Panc1 (cell line): ENCODE results near the gene USP6NL. TPM values are rescaled to one million over a fixed set of nuclear protein-coding genes. Genes with fewer than 3 reads are reported as not detected.

Experiments
- ATAC-seq: fragments of 200-7000 bp; cut with Tn5 transposase; 2 replicates; pipeline ENCODE4 v1.9.1; 2020; ENCODE audit warnings: mild to moderate bottlenecking, moderate library complexity
- BruUV-seq: library from RNA; stranded (reverse); fragments of 400-500 nt; replicated peaks from 2 replicates; lab custom pipeline; 2021; lab: Mats Ljungman, UMichigan
- CTCF ChIA-PET: fragments of 300-600 bp; sonication (Branson Sonifier 250); formaldehyde crosslinking; loops from one replicate; lab custom pipeline; 2022; ENCODE audit warnings: antibody characterized with exemption; lab: Charles Lee
- POLR2A ChIA-PET: fragments of 300-600 bp; sonication (Branson Sonifier 250); formaldehyde crosslinking; loops from one replicate; lab custom pipeline; 2022; ENCODE audit warnings: antibody characterized with exemption; lab: Charles Lee
- DNase-seq: peaks from one replicate; pipeline ENCODE4 v3.0.0-alpha.2; 2010; ENCODE audit warnings: low read depth, low spot score
- H3K27ac ChIP-seq: 2 replicates; pipeline ENCODE4 v1.5.1; 2011; ENCODE audit warnings: mild to moderate bottlenecking, low read length, inconsistent platforms
- H3K27me3 ChIP-seq: fragments of 200-500 bp; sonication (Bioruptor generic); 2 replicates; pipeline ENCODE4 v1.6.0; 2014; ENCODE audit warnings: low read length, inconsistent platforms; ENCODE audit not compliant: control insufficient read depth, insufficient read depth
- H3K36me3 ChIP-seq: fragments of 200-500 bp; sonication (Bioruptor generic); 2 replicates; pipeline ENCODE4 v1.5.1; 2014; ENCODE audit warnings: inconsistent platforms, mild to moderate bottlenecking, low read length, moderate library complexity; ENCODE audit not compliant: control insufficient read depth, insufficient read depth
- H3K4me1 ChIP-seq: 2 replicates; pipeline ENCODE4 v1.5.1; 2011; ENCODE audit warnings: inconsistent platforms, mild to moderate bottlenecking, low read length, moderate library complexity; ENCODE audit not compliant: control insufficient read depth, insufficient read depth
- H3K4me3 ChIP-seq, 2 experiments: 2 replicates each; pipeline ENCODE4 v1.5.1; 2011 to 2012; ENCODE audit warnings: low read depth in 2 of 2, low read length in 2 of 2, mild to moderate bottlenecking in 2 of 2, inconsistent platforms in 1 of 2, moderate library complexity in 1 of 2
- H3K9me3 ChIP-seq: fragments of 200-500 bp; sonication (Bioruptor generic); 2 replicates; pipeline ENCODE4 v1.5.1; 2014; ENCODE audit warnings: low read depth, mild to moderate bottlenecking, inconsistent platforms, low read length, moderate library complexity; ENCODE audit not compliant: control insufficient read depth, insufficient read depth
- CTCF ChIP-seq: fragments of 450-650 bp; IDR thresholded peaks from 2 replicates; pipeline ENCODE4 v1.5.1; 2017; ENCODE audit warnings: mild to moderate bottlenecking
- POLR2AphosphoS5 ChIP-seq: IDR thresholded peaks from 2 replicates; pipeline ENCODE4 v1.6.1; 2012; ENCODE audit warnings: mild to moderate bottlenecking, low read depth, low read length, moderate library complexity
- REST ChIP-seq, 2 experiments: IDR thresholded peaks; 2 replicates each; pipeline ENCODE4 v1.6.1; 2011 to 2012; ENCODE audit warnings: low read depth in 2 of 2, control low read depth in 1 of 2, low read length in 1 of 2, mild to moderate bottlenecking in 1 of 2, moderate library complexity in 1 of 2; ENCODE audit not compliant: insufficient read depth in 1 of 2
- SIN3A ChIP-seq: IDR thresholded peaks from 2 replicates; pipeline ENCODE4 v1.6.1; 2012; ENCODE audit warnings: low read depth, mild to moderate bottlenecking, low read length, moderate library complexity, borderline replicate concordance; ENCODE audit not compliant: insufficient read depth
- TCF7L2 ChIP-seq: IDR thresholded peaks from 2 replicates; pipeline ENCODE4 v1.6.1; 2011; ENCODE audit warnings: mild to moderate bottlenecking, low read depth, low read length, inconsistent platforms
- in situ Hi-C: cut with HindIII; loops from 2 replicates; pipeline ENCODE4 v1.10.0; 2016; ENCODE audit warnings: low sequenced_read_pairs, low pct_unique_long_range_greater_than_20kb
- intact Hi-C: fragments of 100-400 bp; cut with micrococcal nuclease; formaldehyde crosslinking; loops from one replicate; pipeline ENCODE4 v1.10.0; 2022; ENCODE audit not compliant: unreplicated experiment
- total RNA-seq: library from RNA; stranded (reverse); gene quantifications from one replicate; pipeline ENCODE4 v1.2.1, GENCODE V29; 2021; ENCODE audit not compliant: unreplicated experiment

Gene USP6NL
- total RNA-seq, 1 experiment from 2014 or later: 13.9 TPM

- DNase-seq: no peak
- TF ChIP-seq SIN3A (no peak), POLR2AphosphoS5 (no peak), REST (IDR thresholded peaks at IDR 0.05; ENCODE audit: insufficient read depth in 1 of 2, low read depth in 2 of 2, low read length in 1 of 2) (no peak), CTCF (no peak), TCF7L2 (no peak)
- no peaks in the 10 kb centered on the region for H3K9me3 ChIP-seq
- no peaks in the 10 kb centered on the region for H3K4me1 ChIP-seq
- no peaks in the 10 kb centered on the region for H3K27me3 ChIP-seq
- no peak overlapping the region for H3K4me3 ChIP-seq
- ChIA-PET POLR2A (no interaction called here), CTCF (no interaction called here)
- in situ Hi-C loops: no loop called here
- no peaks in the 10 kb centered on the region for H3K36me3 ChIP-seq
- H3K27ac ChIP-seq: no peak overlapping the region
- ATAC-seq: no peak
- intact Hi-C loops: no loop called here
- no TSS peak for BruUV-seq
Measured at GRCh38 chr10:11506247-11506789, 105.1 kb downstream of the USP6NL start.

DNA sequence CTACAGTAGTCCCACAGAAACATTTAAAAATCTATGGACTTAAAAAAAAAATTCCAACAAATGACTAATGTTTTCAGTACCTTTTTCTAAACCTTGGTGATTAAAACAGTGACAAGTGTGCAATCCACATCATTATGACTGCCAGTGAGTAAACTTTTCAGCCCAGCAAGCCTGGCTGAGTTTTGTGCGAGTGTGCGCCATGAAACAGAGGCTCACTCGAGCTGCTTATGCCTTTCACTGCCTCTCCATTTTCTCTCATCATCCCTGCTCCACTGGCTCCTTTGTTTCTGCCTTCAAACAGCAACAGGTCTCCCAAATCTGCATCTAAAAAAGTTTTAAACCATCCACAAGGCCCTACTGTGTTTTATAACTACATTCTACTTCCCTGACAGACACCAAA lies 105.8 kb downstream of the USP6NL start:
- H3K4me1 ChIP-seq: no peaks in the 10 kb centered on the region
- ATAC-seq (no peak), DNase-seq (no peak)
- no peaks in the 10 kb centered on the region for H3K36me3 ChIP-seq
- in situ Hi-C loops (no loop called here), intact Hi-C loops (no loop called here)
- H3K27me3 ChIP-seq: no peaks in the 10 kb centered on the region
- TF ChIP-seq POLR2AphosphoS5 (no peak), SIN3A (no peak), REST (IDR thresholded peaks at IDR 0.05; ENCODE audit: insufficient read depth in 1 of 2, low read depth in 2 of 2, low read length in 1 of 2) (no peak), CTCF (no peak)
- no TSS peak for BruUV-seq
- H3K9me3 ChIP-seq: no peaks in the 10 kb centered on the region
- ChIA-PET POLR2A (no interaction called here), CTCF (no interaction called here)
- no peak overlapping the region for H3K4me3 ChIP-seq
- no peak overlapping the region for H3K27ac ChIP-seq
